Measurements from ENCODE around the gene EPS15. TPM values are rescaled to one million over a fixed set of nuclear protein-coding genes. Genes with fewer than 3 reads are reported as not detected.

Gene EPS15
- total RNA-seq, 1 donor from 2014 or later = 81.4 TPM

DNA sequence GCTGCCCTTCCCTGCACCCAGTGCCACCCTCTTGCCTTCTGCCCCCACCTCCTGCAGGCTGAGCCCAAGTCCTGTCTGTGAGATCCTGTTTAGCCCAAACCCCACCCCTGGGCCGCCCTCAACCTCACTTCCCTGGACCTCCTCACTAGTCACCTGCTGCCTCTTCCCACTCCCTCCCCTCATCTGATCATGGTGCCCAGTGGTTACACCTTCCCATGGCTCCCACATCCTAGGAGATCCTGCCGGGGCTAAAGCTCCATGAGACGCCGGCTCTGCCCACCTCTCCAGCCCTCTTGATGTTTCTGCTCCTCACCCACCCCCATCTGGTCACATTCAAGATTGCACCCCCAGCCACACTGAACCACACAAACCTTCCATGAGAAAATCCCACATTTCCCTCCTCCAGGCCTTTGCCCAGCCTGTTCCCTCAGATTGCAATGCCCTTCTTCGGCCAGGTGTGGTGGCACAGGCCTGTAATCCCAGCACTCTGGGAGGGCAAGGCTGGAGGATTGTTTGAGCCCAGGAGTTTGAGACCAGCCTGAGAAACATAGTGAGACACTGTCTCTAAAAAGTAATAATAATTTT lies 205.7 kb downstream of the EPS15 start:
- Mint-ChIP-seq H3K27me3 (ENCODE audit: low read depth) (no peaks in the 10 kb centered on the region), H3K36me3 (ENCODE audit: low read depth) (no peaks in the 10 kb centered on the region), H3K9me3 (ENCODE audit: low read depth) (no peaks in the 10 kb centered on the region), H3K4me1 (ENCODE audit: low read depth) (peaks cover 26% of the 10 kb centered on the region), H3K27ac (ENCODE audit: unreplicated experiment) (peak overlapping the region; percentile 46), H3K4me3 (ENCODE audit: unreplicated experiment) (no peak overlapping the region)
- TF ChIP-seq, protein P1, sequence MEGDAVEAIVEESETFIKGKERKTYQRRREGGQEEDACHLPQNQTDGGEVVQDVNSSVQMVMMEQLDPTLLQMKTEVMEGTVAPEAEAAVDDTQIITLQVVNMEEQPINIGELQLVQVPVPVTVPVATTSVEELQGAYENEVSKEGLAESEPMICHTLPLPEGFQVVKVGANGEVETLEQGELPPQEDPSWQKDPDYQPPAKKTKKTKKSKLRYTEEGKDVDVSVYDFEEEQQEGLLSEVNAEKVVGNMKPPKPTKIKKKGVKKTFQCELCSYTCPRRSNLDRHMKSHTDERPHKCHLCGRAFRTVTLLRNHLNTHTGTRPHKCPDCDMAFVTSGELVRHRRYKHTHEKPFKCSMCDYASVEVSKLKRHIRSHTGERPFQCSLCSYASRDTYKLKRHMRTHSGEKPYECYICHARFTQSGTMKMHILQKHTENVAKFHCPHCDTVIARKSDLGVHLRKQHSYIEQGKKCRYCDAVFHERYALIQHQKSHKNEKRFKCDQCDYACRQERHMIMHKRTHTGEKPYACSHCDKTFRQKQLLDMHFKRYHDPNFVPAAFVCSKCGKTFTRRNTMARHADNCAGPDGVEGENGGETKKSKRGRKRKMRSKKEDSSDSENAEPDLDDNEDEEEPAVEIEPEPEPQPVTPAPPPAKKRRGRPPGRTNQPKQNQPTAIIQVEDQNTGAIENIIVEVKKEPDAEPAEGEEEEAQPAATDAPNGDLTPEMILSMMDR (IDR thresholded peaks at IDR 0.05) = peak; percentile 51
- DNase-seq (ENCODE audit: low spot score) = peak; percentile 50

- TF ChIP-seq, protein P1 (IDR thresholded peaks at IDR 0.05) = no peak
- no peak overlapping the region for H3K4me3 Mint-ChIP-seq (ENCODE audit: unreplicated experiment)
- H3K27me3 Mint-ChIP-seq (ENCODE audit: low read depth) = no peaks in the 10 kb centered on the region
- H3K36me3 Mint-ChIP-seq (ENCODE audit: low read depth) = no peaks in the 10 kb centered on the region
- peak; percentile 50 for DNase-seq (ENCODE audit: low spot score)
- H3K27ac Mint-ChIP-seq (ENCODE audit: unreplicated experiment) = no peak overlapping the region
- peaks cover 26% of the 10 kb centered on the region for H3K4me1 Mint-ChIP-seq (ENCODE audit: low read depth)
- H3K9me3 Mint-ChIP-seq (ENCODE audit: low read depth) = no peaks in the 10 kb centered on the region
These were observed 206.3 kb downstream of the EPS15 start for GRCh38 chr1:51312718-51313117.

- no peak overlapping the region for H3K27ac Mint-ChIP-seq (ENCODE audit: unreplicated experiment)
- H3K4me1 Mint-ChIP-seq (ENCODE audit: low read depth) = peaks cover 24% of the 10 kb centered on the region
- TF ChIP-seq, protein P1 (IDR thresholded peaks at IDR 0.05) = no peak
- H3K36me3 Mint-ChIP-seq (ENCODE audit: low read depth) = no peaks in the 10 kb centered on the region
- no peaks in the 10 kb centered on the region for H3K27me3 Mint-ChIP-seq (ENCODE audit: low read depth)
- H3K4me3 Mint-ChIP-seq (ENCODE audit: unreplicated experiment) = no peak overlapping the region
- DNase-seq (ENCODE audit: low spot score) = no peak
- no peaks in the 10 kb centered on the region for H3K9me3 Mint-ChIP-seq (ENCODE audit: low read depth)
These were observed 207.2 kb downstream of the EPS15 start for GRCh38 chr1:51311826-51312225.

DNA sequence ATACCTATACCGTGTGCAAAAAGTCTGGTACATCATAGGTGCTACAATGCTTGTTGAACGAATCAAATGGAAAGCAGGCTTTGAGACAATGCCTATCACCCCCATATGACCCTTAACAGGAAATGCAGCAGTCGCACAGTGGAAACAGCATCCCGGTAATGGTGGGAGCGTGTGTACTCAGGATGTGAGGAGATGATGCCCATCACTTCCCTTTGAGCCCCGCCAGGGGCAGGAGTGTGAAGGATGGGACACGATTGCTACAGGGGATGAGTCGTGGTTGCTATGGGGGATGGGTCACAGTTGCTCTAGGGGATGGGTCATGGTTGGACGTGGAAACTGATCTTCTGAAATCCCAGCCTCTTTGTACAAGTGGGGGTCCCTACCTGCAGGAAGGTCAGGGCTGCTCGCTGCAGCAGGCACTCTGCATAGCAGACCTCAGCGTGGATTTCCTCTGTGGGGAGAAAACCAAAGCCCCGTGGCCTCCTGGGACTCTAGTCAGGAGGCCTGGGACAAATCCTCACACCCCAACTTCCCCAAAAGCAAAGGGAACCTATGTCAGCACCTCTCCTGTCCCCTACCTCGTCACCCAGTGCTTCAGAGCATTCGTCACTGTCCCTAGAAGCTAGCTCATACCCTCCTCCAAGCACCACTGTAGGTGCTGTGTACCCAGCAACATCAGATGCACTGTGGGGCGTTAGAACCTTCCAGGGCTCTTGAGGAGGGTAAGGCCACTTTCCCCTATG lies 208.0 kb downstream of the EPS15 start:
- no peak for DNase-seq (ENCODE audit: low spot score)
- no peaks in the 10 kb centered on the region for H3K9me3 Mint-ChIP-seq (ENCODE audit: low read depth)
- H3K4me1 Mint-ChIP-seq (ENCODE audit: low read depth) = peaks cover 22% of the 10 kb centered on the region
- no peak overlapping the region for H3K27ac Mint-ChIP-seq (ENCODE audit: unreplicated experiment)
- no peaks in the 10 kb centered on the region for H3K27me3 Mint-ChIP-seq (ENCODE audit: low read depth)
- TF ChIP-seq, protein P1 (IDR thresholded peaks at IDR 0.05) = no peak
- no peaks in the 10 kb centered on the region for H3K36me3 Mint-ChIP-seq (ENCODE audit: low read depth)
- no peak overlapping the region for H3K4me3 Mint-ChIP-seq (ENCODE audit: unreplicated experiment)

- Mint-ChIP-seq H3K27ac (ENCODE audit: unreplicated experiment) (no peak overlapping the region), H3K27me3 (ENCODE audit: low read depth) (no peaks in the 10 kb centered on the region), H3K4me1 (ENCODE audit: low read depth) (peaks cover 14% of the 10 kb centered on the region), H3K36me3 (ENCODE audit: low read depth) (no peaks in the 10 kb centered on the region), H3K9me3 (ENCODE audit: low read depth) (no peaks in the 10 kb centered on the region), H3K4me3 (ENCODE audit: unreplicated experiment) (no peak overlapping the region)
- TF ChIP-seq, protein P1 (IDR thresholded peaks at IDR 0.05) = no peak
- DNase-seq (ENCODE audit: low spot score) = no peak
These were observed 209.8 kb downstream of the EPS15 start for GRCh38 chr1:51309291-51309690.
